Measurements from ENCODE around the gene ZEB1. TPM values are rescaled to one million over a fixed set of nuclear protein-coding genes. Genes with fewer than 3 reads are reported as not detected.

Gene ZEB1
- total RNA-seq, 1 experiment from 2014 or later, result 0.39 TPM

- H3K4ac ChIP-seq (ENCODE audit: low read depth, low read length), result no peak overlapping the region
- H3K27ac Mint-ChIP-seq, result no peak overlapping the region
- H3K9me3 ChIP-seq (ENCODE audit: control insufficient read depth, low read depth, low read length), result no peaks in the 10 kb centered on the region
- no peaks in the 10 kb centered on the region for H3K23me2 ChIP-seq (ENCODE audit: insufficient read length, low read depth, low read length, poor library complexity, severe bottlenecking)
- H3K4me1 ChIP-seq (ENCODE audit: insufficient read depth, low read length), result no peaks in the 10 kb centered on the region
- H3K27ac ChIP-seq (ENCODE audit: insufficient read length, low read depth, low read length), result no peak overlapping the region
- H4K20me1 ChIP-seq (ENCODE audit: control insufficient read depth, insufficient read depth, insufficient read length), result no peaks in the 10 kb centered on the region
- no peak overlapping the region for H2BK12ac ChIP-seq (ENCODE audit: insufficient read length, low read depth, low read length)
- no peak overlapping the region for H2BK120ac ChIP-seq (ENCODE audit: low read depth, low read length, poor library complexity, severe bottlenecking)
- no peak overlapping the region for H3K18ac ChIP-seq (ENCODE audit: insufficient read length, low read depth, low read length)
- no peak for DNase-seq
- no peak overlapping the region for H3K4me2 ChIP-seq (ENCODE audit: insufficient read depth, insufficient read length, low read length)
- no peak overlapping the region for H3K14ac ChIP-seq (ENCODE audit: insufficient read depth, low read length)
- H3K27me3 Mint-ChIP-seq (ENCODE audit: low read depth), result no peaks in the 10 kb centered on the region
- H3K4me3 Mint-ChIP-seq, result no peak overlapping the region
- no peak overlapping the region for H2AK5ac ChIP-seq (ENCODE audit: insufficient read length, low read length)
- H2BK5ac ChIP-seq (ENCODE audit: insufficient read length, low read length), result no peak overlapping the region
- H4K8ac ChIP-seq (replicated peaks; ENCODE audit: insufficient read length, low read depth, low read length), result no peak overlapping the region
- no peak overlapping the region for H3K9ac ChIP-seq (ENCODE audit: extremely low read depth, insufficient read length, low read length)
- peaks cover 4 to 12% of the 10 kb centered on the region in 2 experiments for H3K4me1 Mint-ChIP-seq
- no peak for TF ChIP-seq CTCF (conservative IDR thresholded peaks at IDR 0.05)
- H3K23ac ChIP-seq (ENCODE audit: insufficient read length, low read depth, low read length), result no peak overlapping the region
- no peak overlapping the region for H4K91ac ChIP-seq (ENCODE audit: insufficient read length, low read depth, low read length)
- H2AFZ ChIP-seq (ENCODE audit: low read length), result no peak overlapping the region
- WGBS (ENCODE audit: extremely low coverage, insufficient read length, low lambda C conversion rate), result no CpG with 5 or more reads among the region's 5 CpGs
- H3T11ph ChIP-seq (ENCODE audit: low read length), result no peak overlapping the region
- H3K79me2 ChIP-seq (ENCODE audit: insufficient read depth, low read length), result no peaks in the 10 kb centered on the region
- H2BK15ac ChIP-seq (ENCODE audit: low read depth, low read length), result no peak overlapping the region
- no peak overlapping the region for H3K56ac ChIP-seq (ENCODE audit: insufficient read length, low read depth, low read length)
- H3K27me3 ChIP-seq (ENCODE audit: insufficient read depth, low read length), result no peaks in the 10 kb centered on the region
- no peaks in the 10 kb centered on the region for H3K36me3 Mint-ChIP-seq (ENCODE audit: insufficient read depth in 1 of 3, low read depth in 3 of 3)
- no peaks in the 10 kb centered on the region for H3K79me1 ChIP-seq (ENCODE audit: insufficient read depth, low read depth, low read length, poor library complexity, severe bottlenecking)
- H3K9me3 Mint-ChIP-seq, result no peaks in the 10 kb centered on the region
- no peak overlapping the region for H2BK20ac ChIP-seq (ENCODE audit: low read depth, low read length, poor library complexity, severe bottlenecking)
- no peak overlapping the region for H4K5ac ChIP-seq (ENCODE audit: insufficient read length, low read depth, low read length)
Observed at GRCh38 chr10:31399171-31399570, 80.2 kb downstream of the ZEB1 start.
